HepG2 (cell line): ENCODE measurements around the gene CRKL. TPM values are rescaled to one million over a fixed set of nuclear protein-coding genes. Genes with fewer than 3 reads are reported as not detected.

Experiments used
- ARID5B ChIP-seq: IDR thresholded peaks from 2 replicates; pipeline ENCODE4 v1.4.0; 2020; ENCODE audit warnings: mild to moderate bottlenecking, missing genetic modification reagents
- ATF1 ChIP-seq: IDR thresholded peaks from 2 replicates; pipeline ENCODE4 v1.6.1; 2016; ENCODE audit warnings: mild to moderate bottlenecking, control low read depth
- CEBPG ChIP-seq: IDR thresholded peaks from 2 replicates; pipeline ENCODE4 v1.6.1; 2016
- CTCF ChIP-seq: sonication (generic); formaldehyde crosslinking; IDR thresholded peaks from 2 replicates; pipeline ENCODE4 v1.5.0; 2020; ENCODE audit warnings: mild to moderate bottlenecking, missing genetic modification reagents, moderate library complexity
- ELF3 ChIP-seq: IDR thresholded peaks from 2 replicates; pipeline ENCODE4 v1.6.1; 2016; ENCODE audit warnings: missing genetic modification reagents, missing compliant biosample characterization
- FOXA1 ChIP-seq, 2 experiments: fragments of 450-650 bp in 1 of 2; sonication (generic) in 1 of 2; formaldehyde crosslinking in 1 of 2; IDR thresholded peaks; 2 replicates each; pipeline versions ENCODE4 v1.4.0 to v1.6.1; 2016 to 2020; ENCODE audit warnings: missing genetic modification reagents in 1 of 2
- MED13 ChIP-seq: sonication (generic); formaldehyde crosslinking; IDR thresholded peaks from 2 replicates; pipeline ENCODE4 v1.5.0; 2020; ENCODE audit warnings: missing genetic modification reagents
- PBX2 ChIP-seq: IDR thresholded peaks from 2 replicates; pipeline ENCODE4 v1.6.1; 2016; ENCODE audit warnings: control low read depth
- PHF20 ChIP-seq: sonication (generic); formaldehyde crosslinking; IDR thresholded peaks from 2 replicates; pipeline ENCODE4 v1.5.0; 2020; ENCODE audit warnings: mild to moderate bottlenecking, missing genetic modification reagents
- POLR2A ChIP-seq, 2 experiments: IDR thresholded peaks; 2 replicates each; pipeline ENCODE4 v1.6.1; 2011; ENCODE audit warnings: low read depth in 2 of 2, low read length in 2 of 2, mild to moderate bottlenecking in 1 of 2, moderate library complexity in 1 of 2; ENCODE audit not compliant: insufficient read depth in 1 of 2
- RARA ChIP-seq: IDR thresholded peaks from 2 replicates; pipeline ENCODE4 v1.6.1; 2016; ENCODE audit warnings: missing genetic modification reagents, missing compliant biosample characterization
- SIN3A ChIP-seq: IDR thresholded peaks from 2 replicates; pipeline ENCODE4 v1.6.1; 2011; ENCODE audit warnings: low read depth, mild to moderate bottlenecking, control low read depth, low read length, borderline replicate concordance
- ZBTB43 ChIP-seq: sonication (generic); formaldehyde crosslinking; conservative IDR thresholded peaks from 2 replicates; pipeline ENCODE4 v1.4.0; 2020; ENCODE audit warnings: missing genetic modification reagents
- ZNF101 ChIP-seq: sonication (generic); formaldehyde crosslinking; IDR thresholded peaks from 2 replicates; pipeline ENCODE4 v1.4.0; 2020; ENCODE audit warnings: mild to moderate bottlenecking, low read depth, missing genetic modification reagents, borderline replicate concordance
- ZNF12 ChIP-seq: sonication (generic); formaldehyde crosslinking; IDR thresholded peaks from 2 replicates; pipeline ENCODE4 v1.5.0; 2020; ENCODE audit warnings: missing genetic modification reagents
- ZNF224 ChIP-seq: sonication (generic); formaldehyde crosslinking; IDR thresholded peaks from 2 replicates; pipeline ENCODE4 v1.5.0; 2020; ENCODE audit warnings: mild to moderate bottlenecking, missing genetic modification reagents
- ZNF558 ChIP-seq: sonication (generic); formaldehyde crosslinking; IDR thresholded peaks from 2 replicates; pipeline ENCODE4 v1.9.0; 2022; ENCODE audit warnings: mild to moderate bottlenecking, missing genetic modification reagents, borderline replicate concordance
- ZNF574 ChIP-seq: sonication (generic); formaldehyde crosslinking; IDR thresholded peaks from 2 replicates; pipeline ENCODE4 v1.4.0; 2020; ENCODE audit warnings: missing genetic modification reagents
- polyA plus RNA-seq, 8 experiments: library from polyadenylated mRNA; depleted of rRNA in 3 of 8; stranded (reverse) in 7 of 8; unstranded in 1 of 8; fragments of >200 nt; fragmentation: Illumina TruSeq in 4 of 8; extraction: Trizol in 4 of 8; gene quantifications; 2 replicates each; pipeline versions ENCODE4 v1.2.1 to v1.2.3, GENCODE V29; 2011 to 2016; ENCODE audit warnings: low read depth in 4 of 8, missing spikeins in 1 of 8, mixed read lengths in 1 of 8; ENCODE audit not compliant: insufficient read depth in 1 of 8
- total RNA-seq, 5 experiments: library from RNA; depleted of rRNA; stranded (reverse); fragments of >200 nt; fragmentation: Illumina TruSeq; extraction: Trizol; gene quantifications; 2 replicates each; pipeline ENCODE4 v1.2.3, GENCODE V29; 2016; ENCODE audit warnings: low read depth in 1 of 5

Gene CRKL
- total and polyA plus RNA-seq, 2 of the 13 experiments (the other 11 are each of a cell fraction or from before 2014, with no cell fraction given), result 37.4 to 60.6 TPM

- peak; percentile 33; the same call in 1 of the 2 replicates for TF ChIP-seq ZNF574 (CRISPR knock-in tag)
- TF ChIP-seq ARID5B (CRISPR knock-in tag), result peak; percentile 37; the same call in 1 of the 2 replicates
- 0 out of 2 replicates have a peak, but pooled peaks have one; percentile 40 for TF ChIP-seq SIN3A
- no peak for TF ChIP-seq PHF20 (CRISPR knock-in tag)
- TF ChIP-seq CEBPG (CRISPR knock-in tag), result peak; percentile 99
- no peak for TF ChIP-seq CTCF (CRISPR knock-in tag)
- no peak for TF ChIP-seq ZNF558 (CRISPR knock-in tag)
- TF ChIP-seq ZBTB43, result 0 out of 2 replicates have a peak, but pooled peaks have one; percentile 37
- TF ChIP-seq ZNF101 (CRISPR knock-in tag), result no peak
- peak; percentile 50; the same call in 1 of the 2 replicates for TF ChIP-seq ELF3 (CRISPR knock-in tag)
- TF ChIP-seq POLR2A (IDR thresholded peaks at IDR 0.05; ENCODE audit: insufficient read depth in 1 of 2, low read depth in 2 of 2, low read length in 2 of 2), result 0 out of 4 replicates have a peak, but pooled peaks of 1 of the 2 experiments have one; percentile 20
- no peak for TF ChIP-seq ATF1 (CRISPR knock-in tag)
- TF ChIP-seq MED13 (CRISPR knock-in tag), result no peak
- peak; percentile 67; the same call in 1 of the 2 replicates for TF ChIP-seq RARA (CRISPR knock-in tag)
- no peak for TF ChIP-seq PBX2 (CRISPR knock-in tag)
- TF ChIP-seq ZNF224 (CRISPR knock-in tag), result 0 out of 2 replicates have a peak, but pooled peaks have one; percentile 34
- no peak for TF ChIP-seq FOXA1 (IDR thresholded peaks at IDR 0.05)
- TF ChIP-seq FOXA1 (CRISPR knock-in tag; IDR thresholded peaks at IDR 0.05), result no peak
- 0 out of 2 replicates have a peak, but pooled peaks have one; percentile 20 for TF ChIP-seq ZNF12 (CRISPR knock-in tag)
These were observed 36.7 kb downstream of the CRKL start (continued) for GRCh38 chr22:20953668-20954500.
